Keratinocyte (primary cell): Measurements from ENCODE around the gene PTX3. TPM values are rescaled to one million over a fixed set of nuclear protein-coding genes. Genes with fewer than 3 reads are reported as not detected.

Experiments used
- DNase-seq: peaks from one replicate; pipeline ENCODE4 v3.0.0-alpha.2; 2011; ENCODE audit warnings: low read depth, missing footprints, low spot score
- FAIRE-seq: peaks from 2 replicates; lab custom pipeline; 2011; peaks lifted over from hg19 to GRCh38; lab: Jason Lieb, UNC
- H2AFZ ChIP-seq: 2 replicates; pipeline ENCODE4 v1.6.0; 2012; ENCODE audit warnings: low read length, control low read depth, inconsistent platforms; ENCODE audit not compliant: control insufficient read depth
- H3K27ac ChIP-seq: 2 replicates; pipeline ENCODE4 v1.5.1; 2011; ENCODE audit warnings: low read length; ENCODE audit not compliant: control insufficient read depth, insufficient read depth
- H3K27me3 ChIP-seq: 3 replicates; pipeline ENCODE4 v1.6.0; 2011; ENCODE audit warnings: low read length; ENCODE audit not compliant: control insufficient read depth, insufficient read depth; ENCODE audit errors: extremely low read depth
- H3K36me3 ChIP-seq, 2 experiments: 2 replicates in 1 of 2; 3 replicates in 1 of 2; pipeline ENCODE4 v1.5.1; 2011; ENCODE audit warnings: low read length in 2 of 2, mild to moderate bottlenecking in 1 of 2; ENCODE audit not compliant: control insufficient read depth in 2 of 2, insufficient read depth in 2 of 2; ENCODE audit errors: extremely low read depth in 1 of 2
- H3K4me1 ChIP-seq: 3 replicates; pipeline ENCODE4 v1.5.1; 2011; ENCODE audit warnings: low read length; ENCODE audit not compliant: control insufficient read depth, insufficient read depth; ENCODE audit errors: extremely low read depth
- H3K4me2 ChIP-seq: 3 replicates; pipeline ENCODE4 v1.6.0; 2011; ENCODE audit warnings: low read depth, low read length; ENCODE audit not compliant: control insufficient read depth, insufficient read depth; ENCODE audit errors: extremely low read depth
- H3K4me3 ChIP-seq, 3 experiments: fragments of 200-600 bp in 1 of 3; sonication (generic) in 1 of 3; 2 replicates in 2 of 3; 3 replicates in 1 of 3; pipeline ENCODE4 v1.5.1; 2011 to 2016; ENCODE audit warnings: low read length in 3 of 3, mild to moderate bottlenecking in 3 of 3, control low read depth in 2 of 3, inconsistent platforms in 1 of 3, low read depth in 1 of 3, mixed read lengths in 1 of 3, mixed run types in 1 of 3, moderate library complexity in 1 of 3; ENCODE audit not compliant: control insufficient read depth in 2 of 3, insufficient read depth in 2 of 3; ENCODE audit errors: extremely low read depth in 1 of 3
- H3K79me2 ChIP-seq: 2 replicates; pipeline ENCODE4 v1.6.0; 2012; ENCODE audit warnings: low read length; ENCODE audit not compliant: control insufficient read depth, insufficient read depth
- H3K9ac ChIP-seq: 3 replicates; pipeline ENCODE4 v1.6.0; 2011; ENCODE audit warnings: low read length; ENCODE audit not compliant: control insufficient read depth, insufficient read depth; ENCODE audit errors: extremely low read depth
- H3K9me1 ChIP-seq: 3 replicates; pipeline ENCODE4 v1.6.0; 2011; ENCODE audit warnings: low read length; ENCODE audit not compliant: control insufficient read depth, insufficient read depth; ENCODE audit errors: extremely low read depth
- H3K9me3 ChIP-seq: 2 replicates; pipeline ENCODE4 v1.5.1; 2012; ENCODE audit warnings: low read depth, low read length; ENCODE audit not compliant: control insufficient read depth
- H4K20me1 ChIP-seq: 3 replicates; pipeline ENCODE4 v1.6.0; 2011; ENCODE audit warnings: low read length; ENCODE audit not compliant: control insufficient read depth, insufficient read depth; ENCODE audit errors: extremely low read depth
- CTCF ChIP-seq, 3 experiments: IDR thresholded peaks in 1 of 3; conservative IDR thresholded peaks in 1 of 3; optimal IDR thresholded peaks in 1 of 3; 2 replicates in 2 of 3; 3 replicates in 1 of 3; pipeline versions ENCODE3 to v1.5.1; 2011; ENCODE audit warnings: low read length in 3 of 3, mild to moderate bottlenecking in 3 of 3, moderate library complexity in 2 of 3, control low read depth in 1 of 3, inconsistent platforms in 1 of 3; ENCODE audit not compliant: insufficient read depth in 2 of 3; ENCODE audit errors: extremely low read depth in 1 of 3
- EZH2 ChIP-seq: IDR thresholded peaks from one replicate; pipeline ENCODE4 v1.6.1; 2012; ENCODE audit warnings: inconsistent platforms, mild to moderate bottlenecking, low read length, moderate library complexity
- dilution Hi-C: fragments of 300-500 bp; cut with MboI; formaldehyde crosslinking; loops from one replicate; pipeline ENCODE4 v1.7.0; 2020; ENCODE audit warnings: low sequenced_read_pairs; ENCODE audit not compliant: extremely low pct_ligation_motif_present
- polyA plus RNA-seq, 5 experiments: library from polyadenylated mRNA; depleted of rRNA in 3 of 5; stranded (reverse) in 3 of 5; stranded (forward) in 1 of 5; unstranded in 1 of 5; fragments of >200 nt; gene quantifications; 1 replicate in 1 of 5; 2 replicates in 3 of 5; 3 replicates in 1 of 5; pipeline versions ENCODE4 v1.2.1 to v1.2.3, GENCODE V29; 2011 to 2012; ENCODE audit warnings: missing spikeins in 2 of 5, low read depth in 1 of 5, low replicate concordance in 1 of 5

Gene PTX3
- polyA plus RNA-seq, 1 donor (not counting 4 experiments of a cell fraction or from before 2014, with no cell fraction given) = 0.14 TPM

GRCh38 chr3:157447026-157447694, 10.5 kb downstream of the PTX3 start:
- TF ChIP-seq EZH2 = no peak
- peak; percentile 40 to 75 (median 69) for TF ChIP-seq CTCF (optimal IDR thresholded peaks at IDR 0.05 in 1 of 3, IDR thresholded peaks at IDR 0.05 in 1 of 3, conservative IDR thresholded peaks at IDR 0.05 in 1 of 3; ENCODE audit: extremely low read depth in 1 of 3, insufficient read depth in 2 of 3, low read length in 3 of 3)
- Histone ChIP-seq H3K4me3 (no peak overlapping the region), H3K27ac (no peak overlapping the region), H3K27me3 (no peaks in the 10 kb centered on the region), H3K9ac (no peak overlapping the region), H3K9me3 (no peaks in the 10 kb centered on the region), H3K79me2 (no peaks in the 10 kb centered on the region), H3K4me1 (no peaks in the 10 kb centered on the region), H3K36me3 (no peaks in the 10 kb centered on the region), H3K4me2 (no peak overlapping the region), H3K9me1 (no peaks in the 10 kb centered on the region), H2AFZ (no peak overlapping the region), H4K20me1 (no peaks in the 10 kb centered on the region)
- dilution Hi-C loops = no loop called here
- DNase-seq = no peak
- FAIRE-seq = peak; percentile 34

DNA sequence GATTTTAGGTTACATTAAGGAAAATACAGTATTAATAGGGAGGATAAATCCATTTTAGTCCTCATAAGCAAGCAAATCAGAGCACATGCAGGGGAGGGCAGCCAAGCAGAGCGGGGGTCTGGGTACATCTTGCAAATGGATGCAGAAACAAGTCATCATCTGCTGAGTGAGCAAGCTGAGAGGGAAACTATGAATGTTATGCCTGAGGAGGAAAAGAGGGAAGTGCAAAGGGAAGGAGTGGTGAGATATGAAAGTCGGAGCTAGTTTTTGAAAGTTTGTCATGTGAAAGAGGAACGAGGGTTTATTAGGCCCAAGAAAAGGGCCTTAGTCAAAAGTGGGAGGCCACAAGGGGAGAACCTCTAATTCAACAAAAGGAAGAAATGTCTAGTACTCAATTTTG, 15.4 kb downstream of the PTX3 start:
- H2AFZ ChIP-seq = no peak overlapping the region
- H4K20me1 ChIP-seq = no peaks in the 10 kb centered on the region
- no peaks in the 10 kb centered on the region for H3K4me1 ChIP-seq
- no peak for DNase-seq
- H3K79me2 ChIP-seq = no peaks in the 10 kb centered on the region
- no peak for FAIRE-seq
- no peaks in the 10 kb centered on the region for H3K9me1 ChIP-seq
- no peak overlapping the region for H3K9ac ChIP-seq
- dilution Hi-C loops = no loop called here
- no peaks in the 10 kb centered on the region for H3K9me3 ChIP-seq
- H3K27me3 ChIP-seq = no peaks in the 10 kb centered on the region
- H3K4me3 ChIP-seq = no peak overlapping the region
- no peak for TF ChIP-seq CTCF (optimal IDR thresholded peaks at IDR 0.05 in 1 of 3, IDR thresholded peaks at IDR 0.05 in 1 of 3, conservative IDR thresholded peaks at IDR 0.05 in 1 of 3; ENCODE audit: extremely low read depth in 1 of 3, insufficient read depth in 2 of 3, low read length in 3 of 3)
- TF ChIP-seq EZH2 = no peak
- H3K27ac ChIP-seq = no peak overlapping the region
- H3K36me3 ChIP-seq = no peaks in the 10 kb centered on the region
- no peak overlapping the region for H3K4me2 ChIP-seq
